Gastroesophageal sphincter (tissue), 3 donors: ENCODE measurements around the gene MBOAT7.

Source experiments
- EP300 ChIP-seq: sonication (generic); formaldehyde crosslinking; IDR thresholded peaks from one replicate; pipeline ENCODE4 v1.6.1; 2017; ENCODE audit warnings: antibody characterized with exemption, mild to moderate bottlenecking
- POLR2AphosphoS5 ChIP-seq: sonication (generic); formaldehyde crosslinking; IDR thresholded peaks from one replicate; pipeline ENCODE4 v1.6.1; 2017; ENCODE audit warnings: antibody characterized with exemption
- TF ChIP-seq, protein P1 (sequence below), 4 experiments: fragments of 200-600 bp in 2 of 4; fragments of 450-650 bp in 2 of 4; sonication (generic) in 1 of 4; IDR thresholded peaks; one replicate each; pipeline ENCODE4 v1.5.1; 2017 to 2019; ENCODE audit warnings: antibody characterized with exemption in 4 of 4, mild to moderate bottlenecking in 2 of 4, moderate library complexity in 2 of 4

DNA sequence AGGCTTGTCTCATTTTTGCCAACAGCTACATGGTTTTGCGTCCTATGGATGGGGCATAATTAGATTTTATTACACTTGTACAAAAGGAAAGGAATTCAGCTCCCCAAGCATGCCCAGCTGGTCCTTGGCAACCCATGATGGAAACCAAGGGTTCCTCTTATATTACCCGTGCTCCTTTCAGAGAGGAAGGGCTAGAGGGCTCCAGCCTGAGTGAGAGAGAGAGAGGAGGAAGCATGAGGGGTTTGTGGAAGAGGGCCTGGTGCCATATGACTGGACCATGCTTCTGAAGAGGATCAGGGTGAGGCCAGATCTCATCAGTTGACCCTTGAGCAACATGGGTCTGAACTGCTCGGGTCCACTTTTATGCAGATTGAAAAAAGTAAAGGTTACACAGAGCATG is 7.7 kb upstream of the MBOAT7 start:
- no peak for TF ChIP-seq EP300
- TF ChIP-seq, protein P1, sequence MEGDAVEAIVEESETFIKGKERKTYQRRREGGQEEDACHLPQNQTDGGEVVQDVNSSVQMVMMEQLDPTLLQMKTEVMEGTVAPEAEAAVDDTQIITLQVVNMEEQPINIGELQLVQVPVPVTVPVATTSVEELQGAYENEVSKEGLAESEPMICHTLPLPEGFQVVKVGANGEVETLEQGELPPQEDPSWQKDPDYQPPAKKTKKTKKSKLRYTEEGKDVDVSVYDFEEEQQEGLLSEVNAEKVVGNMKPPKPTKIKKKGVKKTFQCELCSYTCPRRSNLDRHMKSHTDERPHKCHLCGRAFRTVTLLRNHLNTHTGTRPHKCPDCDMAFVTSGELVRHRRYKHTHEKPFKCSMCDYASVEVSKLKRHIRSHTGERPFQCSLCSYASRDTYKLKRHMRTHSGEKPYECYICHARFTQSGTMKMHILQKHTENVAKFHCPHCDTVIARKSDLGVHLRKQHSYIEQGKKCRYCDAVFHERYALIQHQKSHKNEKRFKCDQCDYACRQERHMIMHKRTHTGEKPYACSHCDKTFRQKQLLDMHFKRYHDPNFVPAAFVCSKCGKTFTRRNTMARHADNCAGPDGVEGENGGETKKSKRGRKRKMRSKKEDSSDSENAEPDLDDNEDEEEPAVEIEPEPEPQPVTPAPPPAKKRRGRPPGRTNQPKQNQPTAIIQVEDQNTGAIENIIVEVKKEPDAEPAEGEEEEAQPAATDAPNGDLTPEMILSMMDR (IDR thresholded peaks at IDR 0.05) = no peak
- TF ChIP-seq POLR2AphosphoS5 = no peak
